Ramos (cell line): ENCODE results near the gene TPX2.

Experiments used
- in situ Hi-C: fragments of 300-500 bp; cut with MboI; formaldehyde crosslinking; loops from one replicate; pipeline ENCODE4 v1.14.3; 2022; ENCODE audit warnings: low sequenced_read_pairs; ENCODE audit not compliant: unreplicated experiment

The TPX2 gene

DNA sequence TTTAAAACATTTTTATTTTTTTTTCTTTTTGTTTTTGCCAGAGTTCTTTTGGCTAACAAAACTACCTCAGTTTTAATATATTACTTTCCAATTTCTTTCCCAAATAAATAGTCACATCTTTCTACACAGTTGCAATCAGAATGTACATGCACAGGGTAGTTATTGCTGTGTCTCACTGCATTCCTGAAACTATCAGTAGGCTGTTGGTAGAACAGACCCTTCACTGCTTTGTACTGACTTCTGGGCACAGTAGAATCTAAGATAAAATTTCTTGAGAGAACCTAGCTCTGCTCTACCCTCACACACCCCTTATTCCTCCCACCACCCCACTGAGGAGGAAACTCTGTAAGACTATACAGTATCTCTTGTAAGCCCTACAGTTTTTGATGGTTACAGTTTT lies 19.9 kb downstream of the TPX2 start:
- in situ Hi-C loops, result no loop called here

DNA sequence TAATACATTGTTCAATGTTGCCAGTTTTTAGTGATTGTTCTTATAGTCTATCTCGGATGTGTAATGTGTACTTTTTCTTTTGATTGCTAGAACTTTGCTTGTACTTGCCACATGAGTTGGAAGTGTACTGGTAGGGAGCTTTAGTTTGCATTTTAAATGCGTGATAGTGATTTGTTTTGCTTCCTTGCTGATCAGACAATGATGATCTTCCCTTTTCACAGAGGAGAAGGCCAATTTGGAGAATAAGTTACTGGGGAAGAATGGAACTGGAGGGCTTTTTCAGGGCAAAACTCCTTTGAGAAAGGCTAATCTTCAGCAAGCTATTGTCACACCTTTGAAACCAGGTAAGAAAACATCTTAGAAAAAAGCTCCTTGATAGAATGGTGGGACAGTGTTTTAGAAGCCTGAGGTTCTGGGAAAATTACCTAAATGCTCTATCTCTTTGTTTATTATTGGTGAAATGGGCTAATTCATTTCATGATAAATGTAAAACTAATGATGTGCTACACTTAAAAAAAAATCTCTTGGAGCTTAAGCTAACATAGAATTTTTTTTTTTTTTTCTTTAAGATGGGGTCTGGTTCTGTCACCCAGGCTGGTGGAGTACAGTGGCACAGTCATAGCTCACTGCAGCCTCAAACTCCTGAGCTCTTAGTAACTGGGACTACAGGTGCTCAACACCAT lies 20.9 kb downstream of the TPX2 start:
- in situ Hi-C loops, result no loop called here

DNA sequence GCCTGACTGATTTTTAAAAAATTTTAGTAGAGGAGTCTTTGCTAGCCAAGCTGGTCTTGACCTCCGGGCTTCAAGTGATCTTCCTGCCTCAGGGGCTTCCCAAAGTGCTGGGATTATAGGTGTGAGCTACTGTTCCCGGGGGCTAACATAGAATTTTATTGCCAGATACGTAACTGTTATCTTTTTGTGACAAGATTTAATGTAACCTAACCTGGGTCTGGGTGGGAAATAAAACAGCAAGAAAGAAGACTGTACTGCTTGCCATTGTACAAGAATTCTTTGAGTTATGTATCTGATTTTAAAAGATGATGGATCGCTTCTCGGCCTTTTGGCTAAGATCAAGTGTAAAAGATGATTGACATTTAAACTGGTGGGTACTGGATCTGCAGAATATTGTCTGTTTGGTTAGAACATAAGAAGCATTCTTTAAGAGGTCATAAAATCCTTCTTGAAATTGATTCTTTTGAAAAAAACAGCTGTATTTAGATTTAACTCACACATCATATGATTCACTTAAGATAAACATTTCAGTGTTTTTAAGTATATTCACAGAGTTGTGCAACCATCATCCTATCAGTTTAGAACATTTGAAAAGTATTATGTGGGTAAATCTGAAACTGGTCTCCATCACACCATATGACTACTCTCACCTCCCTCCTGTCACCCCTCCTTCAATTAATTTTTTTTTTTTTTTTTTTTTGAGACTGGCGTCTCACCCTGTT lies 21.6 kb downstream of the TPX2 start:
- in situ Hi-C loops, result no loop called here

DNA sequence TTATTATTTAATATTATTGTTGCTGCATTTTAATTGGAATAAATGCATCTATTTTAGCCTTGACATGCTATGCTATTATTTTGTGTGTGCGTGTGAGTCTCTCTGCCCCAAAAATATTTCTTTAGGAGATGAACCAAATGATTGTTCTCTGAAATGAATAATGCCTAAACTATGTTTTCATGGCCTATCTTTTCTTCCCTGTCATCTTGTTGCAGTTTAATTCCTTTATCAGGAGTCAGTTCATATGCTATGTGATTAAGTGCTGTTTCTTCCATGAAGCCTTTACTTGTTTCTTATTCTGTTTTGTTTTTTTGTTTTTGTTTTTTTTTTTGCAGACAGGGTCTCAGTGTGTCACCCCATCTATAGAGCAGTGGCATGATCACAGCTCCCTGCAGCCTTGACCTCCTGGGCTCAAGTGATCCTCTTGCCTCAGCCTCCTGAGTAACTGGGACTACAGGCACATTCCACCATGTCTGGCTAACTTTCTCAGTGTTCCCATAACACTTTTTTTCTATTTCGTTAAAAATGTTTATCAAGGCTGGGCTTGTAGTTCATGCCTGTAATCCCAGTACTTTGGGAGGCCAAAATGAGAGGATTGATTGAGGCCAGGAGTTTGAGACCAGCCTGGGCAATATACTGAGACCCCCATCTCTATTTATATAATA lies 25.7 kb downstream of the TPX2 start:
- in situ Hi-C loops, result no loop called here

DNA sequence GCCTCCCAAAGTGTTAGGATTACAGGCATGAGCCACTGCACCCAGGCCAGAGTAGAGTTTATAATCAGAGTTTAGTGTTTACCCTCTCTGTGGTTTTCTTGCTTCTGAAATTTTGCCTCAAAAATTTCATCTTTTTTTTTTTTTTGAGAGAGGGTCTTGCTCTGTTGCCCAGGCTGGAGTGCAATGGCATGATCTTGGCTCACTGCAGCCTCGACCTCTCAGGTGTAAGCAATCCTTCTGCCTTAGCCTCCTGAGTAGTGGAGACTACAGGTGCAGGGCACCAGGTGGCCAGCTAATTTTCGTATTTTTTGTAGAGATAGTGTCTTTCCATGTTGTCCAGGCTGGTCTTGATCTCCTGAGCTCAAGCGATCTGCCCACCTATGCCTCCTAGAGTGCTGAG lies 28.7 kb downstream of the TPX2 start:
- in situ Hi-C loops, result no loop called here

DNA sequence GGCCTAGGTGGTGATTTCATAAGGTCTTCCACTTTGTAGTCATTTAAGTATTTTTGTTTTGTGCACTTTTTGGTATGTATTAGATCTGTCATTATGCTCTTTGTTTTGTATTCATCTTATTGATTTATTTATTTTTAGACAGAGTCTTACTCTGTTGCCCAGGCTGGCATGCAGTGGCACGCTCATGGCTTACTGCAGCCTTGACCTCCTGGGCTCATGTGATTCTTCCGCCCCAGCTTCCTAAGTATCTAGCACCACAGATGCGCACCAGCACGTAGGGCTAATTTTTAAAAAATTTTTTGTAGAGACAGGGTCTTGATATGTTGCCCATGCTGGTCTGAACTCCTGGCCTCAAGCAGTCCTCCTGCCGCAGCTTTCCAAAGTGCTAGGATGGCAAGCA lies 30.6 kb downstream of the TPX2 start:
- in situ Hi-C loops, result no loop called here

DNA sequence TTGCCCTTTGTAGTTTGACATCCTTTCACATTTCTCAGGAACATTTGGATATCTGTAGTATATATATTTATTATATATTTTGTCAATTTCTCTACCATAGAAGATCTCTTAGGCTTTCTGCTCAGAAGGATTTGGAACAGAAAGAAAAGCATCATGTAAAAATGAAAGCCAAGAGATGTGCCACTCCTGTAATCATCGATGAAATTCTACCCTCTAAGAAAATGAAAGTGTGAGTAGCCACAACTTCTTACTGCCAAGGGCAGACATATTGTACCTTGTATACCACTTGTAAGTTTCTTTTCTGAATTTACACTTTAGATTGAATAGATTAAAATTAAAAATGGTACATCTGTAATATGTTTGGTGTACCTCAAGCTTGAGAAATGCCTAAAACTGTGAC lies 31.2 kb downstream of the TPX2 start:
- in situ Hi-C loops, result no loop called here

DNA sequence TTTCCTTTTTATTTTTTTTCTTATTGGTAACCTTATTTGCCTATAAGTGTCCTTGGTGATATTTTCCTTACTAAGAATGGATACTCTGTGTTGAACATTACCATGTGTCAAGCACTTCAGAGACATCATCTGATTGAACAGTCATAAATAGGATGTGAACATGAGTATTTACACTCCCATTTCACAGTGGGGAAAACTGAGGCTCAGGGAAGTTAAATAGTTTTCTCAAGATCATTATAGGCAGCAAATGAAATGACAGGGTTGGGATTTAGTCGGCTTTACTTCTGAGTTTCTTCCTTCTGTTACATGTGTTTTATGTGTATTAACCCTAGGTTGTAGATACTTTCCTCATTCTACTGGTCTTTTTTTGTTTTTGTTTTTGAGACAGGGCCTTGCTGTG lies 35.3 kb downstream of the TPX2 start:
- in situ Hi-C loops, result no loop called here

DNA sequence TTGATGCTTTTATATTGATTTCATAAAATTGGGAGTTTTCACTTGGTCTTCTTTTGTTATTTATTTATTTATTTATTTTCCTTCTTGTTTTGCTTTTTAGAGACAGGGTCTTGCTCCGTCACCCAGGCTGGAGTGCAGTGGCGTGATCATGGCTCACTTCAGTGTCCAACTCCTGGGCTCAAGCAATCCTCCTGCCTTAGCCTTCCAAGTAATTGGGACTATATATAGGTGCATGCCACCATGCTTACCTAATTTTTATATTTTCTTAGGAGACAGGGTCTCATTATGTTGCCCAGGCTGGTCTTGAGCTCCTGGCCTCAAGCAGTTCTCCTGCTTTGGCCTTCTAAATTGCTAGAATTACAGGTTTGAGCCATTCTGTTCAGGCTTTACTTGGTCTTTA lies 41.7 kb downstream of the TPX2 start:
- in situ Hi-C loops, result no loop called here

DNA sequence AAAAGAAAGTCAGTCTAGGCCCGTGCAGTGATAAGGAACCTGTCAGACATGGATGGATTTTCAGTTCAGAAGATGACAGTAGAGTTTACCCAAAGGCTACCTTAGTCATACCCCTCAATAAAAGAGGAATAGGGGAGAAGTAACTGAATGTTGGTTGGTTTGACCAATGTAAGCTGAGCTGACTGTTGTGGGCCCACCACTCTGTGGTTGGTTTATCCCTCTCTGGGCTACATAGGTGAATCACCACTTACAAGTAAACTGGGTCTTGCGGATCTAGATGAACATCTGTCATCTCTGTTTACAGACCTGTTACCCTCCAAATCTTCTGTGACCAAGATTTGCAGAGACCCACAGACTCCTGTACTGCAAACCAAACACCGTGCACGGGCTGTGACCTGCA lies 42.9 kb downstream of the TPX2 start:
- in situ Hi-C loops, result no loop called here

DNA sequence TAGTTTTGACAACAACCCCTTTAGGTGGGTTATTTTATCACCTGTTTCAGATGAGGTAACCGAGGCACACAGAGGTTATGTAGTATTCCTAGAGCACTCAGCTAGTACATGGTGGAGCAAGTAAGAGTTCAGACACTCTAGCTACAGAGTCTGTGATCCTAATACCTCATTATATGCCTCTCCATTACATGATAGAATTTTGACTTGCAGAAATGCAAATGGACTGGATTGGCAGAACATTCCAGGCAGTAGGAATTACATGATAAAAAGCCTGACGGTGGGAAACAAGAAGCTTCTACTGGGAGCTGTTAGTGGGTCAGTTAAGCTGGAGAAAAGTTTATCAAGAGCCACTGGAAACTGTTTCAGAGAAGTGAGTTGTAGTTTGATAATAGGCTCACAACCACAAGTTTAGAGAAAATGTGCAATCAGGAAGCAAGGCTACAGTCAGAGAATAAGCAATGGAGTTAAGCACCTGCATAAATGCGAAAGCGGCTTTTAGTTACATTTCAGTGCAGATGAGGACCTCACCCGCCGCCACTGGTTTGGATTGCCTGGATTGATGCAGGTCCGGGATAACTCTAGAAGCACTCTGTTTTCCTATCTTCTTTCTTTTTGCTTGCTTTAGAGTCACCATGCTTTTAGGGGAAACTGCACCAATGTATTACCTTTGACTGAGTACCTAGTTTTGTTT lies 45.4 kb downstream of the TPX2 start:
- in situ Hi-C loops, result no loop called here

DNA sequence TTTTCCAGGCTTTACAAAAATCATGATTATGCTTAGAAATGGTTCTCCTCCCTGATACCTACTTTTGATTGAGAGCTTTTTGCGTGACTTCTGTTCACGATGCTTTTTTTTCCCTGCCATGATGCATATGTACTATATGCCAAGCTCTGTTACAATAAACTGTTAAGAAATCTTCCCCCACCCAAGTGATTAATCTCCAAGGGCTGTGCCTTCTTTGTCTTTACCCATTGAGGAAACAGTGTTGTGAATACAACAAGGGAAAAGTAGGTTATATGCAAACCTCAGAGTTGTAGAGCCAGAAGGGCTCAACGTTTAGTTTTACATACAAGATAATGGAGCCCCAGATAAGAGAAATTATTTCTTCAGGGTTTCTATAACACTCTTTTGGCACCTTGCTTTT lies 46.0 kb downstream of the TPX2 start:
- in situ Hi-C loops, result no loop called here

DNA sequence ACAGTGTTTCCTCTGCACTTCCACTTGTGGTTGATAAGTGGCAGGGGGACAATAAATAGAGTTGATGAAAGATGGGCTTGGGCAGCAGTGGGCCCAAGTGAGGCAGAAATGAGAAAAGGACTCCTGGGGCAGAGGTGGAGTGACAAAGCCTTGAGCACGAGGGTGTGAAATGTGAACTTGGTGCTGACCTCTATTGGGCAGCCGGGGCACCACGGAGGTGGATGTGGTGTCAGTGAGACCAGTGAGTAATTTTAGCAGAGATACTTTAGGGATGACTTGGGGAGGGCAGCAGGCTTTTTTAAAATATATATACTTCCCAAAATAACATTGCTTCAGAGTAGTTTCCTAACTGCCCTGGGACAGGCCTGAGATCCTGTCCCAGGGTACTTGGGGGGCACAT lies 49.5 kb downstream of the TPX2 start:
- in situ Hi-C loops, result no loop called here

DNA sequence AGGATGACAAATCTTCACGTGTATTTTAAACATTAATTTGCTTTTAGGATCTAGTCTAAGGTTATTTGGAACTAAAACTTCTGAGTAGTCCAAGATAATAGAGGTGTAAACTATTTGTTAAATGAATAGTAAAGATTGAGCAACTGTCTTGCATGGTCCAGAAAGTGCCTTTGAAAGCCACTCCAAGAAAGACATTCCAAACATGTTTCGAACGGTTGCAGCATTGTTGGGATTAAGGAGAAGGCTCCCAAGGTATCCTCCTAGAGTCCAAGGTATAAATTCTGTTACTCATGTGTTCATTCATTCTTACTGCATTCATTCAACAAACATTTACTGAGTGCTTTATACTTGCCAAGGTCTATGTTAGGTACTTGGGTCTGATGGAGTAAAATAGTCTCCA lies 51.3 kb downstream of the TPX2 start:
- in situ Hi-C loops, result no loop called here

DNA sequence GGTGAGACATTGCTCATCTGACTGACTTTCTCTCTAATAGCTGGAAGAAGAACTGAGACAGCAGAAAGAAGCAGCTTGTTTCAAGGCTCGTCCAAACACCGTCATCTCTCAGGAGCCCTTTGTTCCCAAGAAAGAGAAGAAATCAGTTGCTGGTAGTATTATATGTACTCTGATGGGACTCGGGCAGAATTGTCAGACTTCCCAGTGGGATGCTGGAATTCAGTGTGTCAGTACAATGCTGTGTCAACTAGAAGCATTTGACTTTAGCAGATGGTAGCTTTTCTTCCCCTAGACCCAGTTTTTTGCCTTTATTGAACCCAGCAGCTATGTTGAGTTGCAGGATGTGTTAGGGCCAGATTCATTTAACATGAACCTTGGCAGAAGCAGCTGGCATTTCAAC lies 58.3 kb downstream of the TPX2 start:
- in situ Hi-C loops, result no loop called here

DNA sequence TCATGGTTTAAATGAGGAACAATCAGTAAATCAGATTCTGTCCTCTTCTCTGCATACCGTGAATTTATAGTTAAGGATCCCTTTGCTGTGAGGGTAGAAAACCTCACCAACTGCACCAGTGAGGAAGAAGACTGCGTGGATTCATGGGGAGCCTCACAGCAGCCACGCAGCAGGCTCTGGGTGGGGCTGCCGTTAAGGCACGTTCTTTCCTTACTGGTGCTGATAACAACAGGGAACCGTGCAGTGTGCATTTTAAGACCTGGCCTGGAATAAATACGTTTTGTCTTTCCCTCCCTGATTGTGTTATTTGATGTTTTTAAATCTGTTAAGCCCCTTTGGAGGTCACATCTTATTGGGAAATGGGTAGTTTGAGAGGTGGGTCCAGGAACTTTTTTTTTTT lies 62.4 kb downstream of the TPX2 start:
- in situ Hi-C loops, result no loop called here

DNA sequence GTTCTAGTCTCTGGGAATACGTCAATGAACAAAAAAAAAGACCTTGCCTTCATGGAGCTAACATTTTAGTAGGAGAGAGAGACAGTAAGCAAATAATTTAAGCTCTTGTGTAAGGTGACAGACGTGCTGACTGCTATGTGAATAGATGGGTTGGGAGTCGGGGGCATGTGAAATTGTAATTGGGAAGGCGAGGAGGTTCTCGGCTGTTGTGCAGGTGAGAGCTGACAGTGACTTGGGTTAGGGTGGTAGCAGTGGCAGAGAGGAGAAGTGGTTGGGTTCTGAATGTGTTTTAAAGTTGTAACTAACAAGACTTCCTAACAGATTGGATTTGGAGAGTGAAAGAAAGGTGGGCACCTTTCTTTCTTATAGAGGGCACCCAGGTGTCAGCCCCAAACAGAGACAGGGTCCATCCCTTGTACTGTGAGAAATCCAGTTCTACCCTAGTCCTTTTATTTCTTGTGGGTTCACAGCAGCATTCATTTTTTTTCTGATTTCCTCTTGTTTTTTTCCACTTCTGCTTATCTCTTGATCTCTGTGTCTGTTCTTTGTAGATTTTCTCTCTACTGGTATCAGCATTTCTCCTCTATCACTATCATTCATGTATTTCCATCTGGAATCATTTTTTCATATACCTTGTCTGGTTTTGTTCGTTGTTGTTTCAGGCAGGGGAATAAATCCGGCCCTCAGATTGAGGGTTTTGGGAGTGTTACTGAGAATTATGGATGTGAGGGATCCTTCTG lies 64.6 kb downstream of the TPX2 start:
- in situ Hi-C loops, result no loop called here

DNA sequence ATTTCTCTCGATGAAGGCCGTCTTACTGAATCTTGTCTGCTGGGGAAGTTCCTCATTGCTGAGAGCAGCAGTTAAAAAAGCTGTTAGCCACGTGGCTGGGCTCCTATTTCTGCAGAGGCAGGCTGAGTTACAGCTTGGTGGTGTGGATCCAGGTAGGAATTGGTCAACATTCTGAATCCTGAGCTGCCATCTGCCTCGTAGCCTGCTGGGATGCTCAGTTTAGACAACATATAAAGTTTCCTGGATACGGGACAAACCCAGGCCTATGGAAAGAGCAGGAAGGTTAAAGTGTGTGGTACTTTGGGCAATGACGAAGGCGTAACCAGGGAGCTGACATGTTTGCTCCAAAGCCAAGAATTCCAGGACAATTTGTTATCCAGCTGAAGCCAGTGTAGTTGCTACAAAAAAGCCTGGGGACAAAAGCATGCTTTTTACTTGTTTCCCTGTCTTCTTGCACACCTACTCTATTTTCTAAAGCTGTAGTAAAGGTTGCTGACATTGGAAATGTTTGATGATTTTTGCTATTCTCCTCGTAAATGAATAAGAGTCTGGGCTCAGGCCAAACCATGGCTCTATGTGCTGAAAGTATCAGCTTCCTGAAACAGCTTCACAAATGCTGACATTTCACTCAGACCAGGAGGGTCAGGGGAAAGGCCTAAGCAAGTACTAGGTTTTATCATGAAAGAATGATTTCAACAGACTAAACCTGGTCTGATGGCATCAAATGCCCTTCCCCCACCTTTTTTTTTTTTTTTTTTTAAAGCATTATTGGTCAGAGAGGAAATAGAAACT lies 67.7 kb downstream of the TPX2 start:
- in situ Hi-C loops, result no loop called here

DNA sequence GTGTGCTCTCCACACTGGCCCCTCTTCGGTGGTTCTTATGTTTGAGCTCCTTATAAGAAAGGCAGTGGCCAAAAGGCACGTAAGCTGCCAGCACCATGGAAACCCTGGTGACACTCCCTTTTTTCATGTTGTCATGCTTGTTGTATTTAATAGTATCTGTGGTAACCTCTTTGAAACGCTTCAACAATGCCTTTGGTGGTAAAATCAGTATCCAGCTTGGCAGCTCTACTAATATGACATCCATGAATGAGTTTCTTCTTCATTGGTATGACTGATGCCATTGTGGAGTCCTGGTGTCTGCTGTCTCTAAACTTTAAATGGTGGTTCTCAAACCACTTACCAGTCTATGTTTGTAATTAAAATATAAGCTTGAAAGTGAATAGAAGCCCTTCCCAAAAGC lies 69.4 kb downstream of the TPX2 start:
- in situ Hi-C loops, result no loop called here

DNA sequence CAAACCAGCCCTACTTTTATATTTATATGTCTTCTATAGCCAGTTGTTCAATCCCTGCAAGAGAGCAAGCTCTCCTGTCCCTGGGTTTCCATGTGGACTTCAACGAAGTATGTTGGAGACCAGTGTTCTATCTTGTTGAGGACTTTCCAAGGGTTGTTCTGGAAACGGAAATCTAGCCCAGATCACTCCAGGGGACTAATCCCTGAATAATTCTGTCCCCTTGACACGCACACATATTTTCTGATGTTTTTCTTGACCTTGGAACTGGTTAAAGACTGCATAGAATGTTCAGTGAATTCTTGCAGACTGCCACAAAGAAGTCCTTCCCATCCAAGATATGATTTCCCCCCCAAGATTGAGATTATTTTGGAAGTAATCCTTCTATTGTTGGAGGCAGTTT lies 70.6 kb downstream of the TPX2 start:
- in situ Hi-C loops, result no loop called here
